Measurements from ENCODE around the gene EFS. TPM values are rescaled to one million over a fixed set of nuclear protein-coding genes. Genes with fewer than 3 reads are reported as not detected.
"Not testable (repeated sequence)": the region's sequence is repeated elsewhere in the genome, so short reads cannot be mapped to it uniquely, and the experiment has no call there.

EFS gene
- polyA plus RNA-seq, 4 donors = 0.54 to 11.5 (median 1.8) TPM

GRCh38 chr14:23326491-23327332 is 38.3 kb downstream of the EFS start:
- FAIRE-seq (no peak), DNase-seq (no peak)
- Histone ChIP-seq H3K27ac (ENCODE audit: low read depth in 1 of 3, low read length in 2 of 3) (no peak overlapping the region), H3K4me1 (ENCODE audit: control insufficient read depth in 3 of 3, insufficient read depth in 2 of 3, low read depth in 1 of 3, low read length in 2 of 3) (peaks cover 2 to 7% (median 3%) of the 10 kb centered on the region in 3 donors), H3K4me3 (ENCODE audit: low read depth in 1 of 3, low read length in 3 of 3) (no peak overlapping the region), H3K9me3 (ENCODE audit: control insufficient read depth in 2 of 2, insufficient read depth in 1 of 2, low read depth in 1 of 2, low read length in 1 of 2) (no peaks in the 10 kb centered on the region), H3K36me3 (ENCODE audit: control insufficient read depth in 3 of 3, insufficient read depth in 2 of 3, low read depth in 1 of 3, low read length in 3 of 3) (peaks cover 14 to 22% (median 16%) of the 10 kb centered on the region in 3 donors), H3K27me3 (ENCODE audit: control insufficient read depth in 3 of 3, insufficient read depth in 3 of 3, low read length in 3 of 3) (no peaks in the 10 kb centered on the region)
- WGBS, 3 donors = 78 to 80% (median 79%) methylated on average over 13 of the region's 13 CpGs

- FAIRE-seq, DNase-seq: not testable (repeated sequence)
Observed at GRCh38 chr14:23325746-23326145, 39.2 kb downstream of the EFS start.

DNA sequence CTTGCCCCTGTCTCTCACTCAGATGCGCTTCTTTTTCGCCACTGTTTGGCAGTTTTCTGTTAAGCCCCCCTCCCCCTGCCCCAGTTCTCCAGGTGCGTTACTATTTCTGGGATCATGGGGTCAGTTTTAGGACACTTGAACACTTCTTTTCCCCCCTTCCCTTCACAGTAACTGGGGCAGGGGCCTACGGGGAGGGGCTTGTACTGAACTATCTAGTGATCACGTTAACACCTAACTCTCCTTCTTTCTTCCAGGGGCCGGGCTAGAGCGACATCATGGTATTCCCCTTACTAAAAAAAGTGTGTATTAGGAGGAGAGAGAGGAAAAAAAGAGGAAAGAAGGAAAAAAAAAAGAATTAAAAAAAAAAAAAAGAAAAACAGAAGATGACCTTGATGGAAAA is 40.0 kb downstream of the EFS start:
- DNase-seq = no peak
- H3K9me3 ChIP-seq (ENCODE audit: control insufficient read depth in 2 of 2, insufficient read depth in 1 of 2, low read depth in 1 of 2, low read length in 1 of 2) = peaks cover 2% of the 10 kb centered on the region in 2 donors
- H3K36me3 ChIP-seq (ENCODE audit: control insufficient read depth in 3 of 3, insufficient read depth in 2 of 3, low read depth in 1 of 3, low read length in 3 of 3) = peaks cover 14 to 28% (median 16%) of the 10 kb centered on the region in 3 donors
- H3K4me3 ChIP-seq (ENCODE audit: low read depth in 1 of 3, low read length in 3 of 3) = no peak overlapping the region
- WGBS, 3 donors = 87 to 92% (median 88%) methylated on average over 7 of the region's 7 CpGs
- H3K27me3 ChIP-seq (ENCODE audit: control insufficient read depth in 3 of 3, insufficient read depth in 3 of 3, low read length in 3 of 3) = no peaks in the 10 kb centered on the region
- peaks cover 2 to 14% (median 3%) of the 10 kb centered on the region in 3 donors for H3K4me1 ChIP-seq (ENCODE audit: control insufficient read depth in 3 of 3, insufficient read depth in 2 of 3, low read depth in 1 of 3, low read length in 2 of 3)
- H3K27ac ChIP-seq (ENCODE audit: low read depth in 1 of 3, low read length in 2 of 3) = no peak overlapping the region
- no peak for FAIRE-seq

More at GRCh38 chr14:23325746-23326145, 39.2 kb downstream of the EFS start:
- peaks cover 14 to 22% (median 16%) of the 10 kb centered on the region in 3 donors for H3K36me3 ChIP-seq (ENCODE audit: control insufficient read depth in 3 of 3, insufficient read depth in 2 of 3, low read depth in 1 of 3, low read length in 3 of 3)
- H3K4me3 ChIP-seq (ENCODE audit: low read depth in 1 of 3, low read length in 3 of 3); H3K9me3 ChIP-seq (ENCODE audit: control insufficient read depth in 2 of 2, insufficient read depth in 1 of 2, low read depth in 1 of 2, low read length in 1 of 2); H3K4me1 ChIP-seq (ENCODE audit: control insufficient read depth in 3 of 3, insufficient read depth in 2 of 3, low read depth in 1 of 3, low read length in 2 of 3); H3K27ac ChIP-seq (ENCODE audit: low read depth in 1 of 3, low read length in 2 of 3); H3K27me3 ChIP-seq (ENCODE audit: control insufficient read depth in 3 of 3, insufficient read depth in 3 of 3, low read length in 3 of 3): not testable (repeated sequence)
- WGBS, 3 donors = 89 to 94% (median 92%) methylated on average over 5 of the region's 5 CpGs

- Histone ChIP-seq H3K36me3 (ENCODE audit: control insufficient read depth in 3 of 3, insufficient read depth in 2 of 3, low read depth in 1 of 3, low read length in 3 of 3) (peaks cover 14 to 29% (median 16%) of the 10 kb centered on the region in 3 donors), H3K27ac (ENCODE audit: low read depth in 1 of 3, low read length in 2 of 3) (no peak overlapping the region), H3K4me1 (ENCODE audit: control insufficient read depth in 3 of 3, insufficient read depth in 2 of 3, low read depth in 1 of 3, low read length in 2 of 3) (peaks cover 2 to 15% (median 3%) of the 10 kb centered on the region in 3 donors), H3K27me3 (ENCODE audit: control insufficient read depth in 3 of 3, insufficient read depth in 3 of 3, low read length in 3 of 3) (no peaks in the 10 kb centered on the region), H3K4me3 (ENCODE audit: low read depth in 1 of 3, low read length in 3 of 3) (no peak overlapping the region), H3K9me3 (ENCODE audit: control insufficient read depth in 2 of 2, insufficient read depth in 1 of 2, low read depth in 1 of 2, low read length in 1 of 2) (peaks cover 2 to 3% of the 10 kb centered on the region in 2 donors)
- FAIRE-seq (no peak), DNase-seq (no peak)
- WGBS, 3 donors = 89 to 94% (median 91%) methylated on average over 2 of the region's 2 CpGs
Observed at GRCh38 chr14:23324455-23324846, 40.5 kb downstream of the EFS start.

- peaks cover 2 to 3% of the 10 kb centered on the region in 2 donors for H3K9me3 ChIP-seq (ENCODE audit: control insufficient read depth in 2 of 2, insufficient read depth in 1 of 2, low read depth in 1 of 2, low read length in 1 of 2)
- H3K4me1 ChIP-seq (ENCODE audit: control insufficient read depth in 3 of 3, insufficient read depth in 2 of 3, low read depth in 1 of 3, low read length in 2 of 3) = peaks cover 2 to 15% (median 3%) of the 10 kb centered on the region in 3 donors
- no peak for DNase-seq
- H3K27me3 ChIP-seq (ENCODE audit: control insufficient read depth in 3 of 3, insufficient read depth in 3 of 3, low read length in 3 of 3) = no peaks in the 10 kb centered on the region
- H3K27ac ChIP-seq (ENCODE audit: low read depth in 1 of 3, low read length in 2 of 3) = no peak overlapping the region
- no peak overlapping the region for H3K4me3 ChIP-seq (ENCODE audit: low read depth in 1 of 3, low read length in 3 of 3)
- peaks cover 14 to 32% (median 16%) of the 10 kb centered on the region in 3 donors for H3K36me3 ChIP-seq (ENCODE audit: control insufficient read depth in 3 of 3, insufficient read depth in 2 of 3, low read depth in 1 of 3, low read length in 3 of 3)
- no peak for FAIRE-seq
- WGBS, 3 donors = 83 to 85% (median 84%) methylated on average over 18 of the region's 18 CpGs
Observed at GRCh38 chr14:23323838-23324454, 41.0 kb downstream of the EFS start.

DNA sequence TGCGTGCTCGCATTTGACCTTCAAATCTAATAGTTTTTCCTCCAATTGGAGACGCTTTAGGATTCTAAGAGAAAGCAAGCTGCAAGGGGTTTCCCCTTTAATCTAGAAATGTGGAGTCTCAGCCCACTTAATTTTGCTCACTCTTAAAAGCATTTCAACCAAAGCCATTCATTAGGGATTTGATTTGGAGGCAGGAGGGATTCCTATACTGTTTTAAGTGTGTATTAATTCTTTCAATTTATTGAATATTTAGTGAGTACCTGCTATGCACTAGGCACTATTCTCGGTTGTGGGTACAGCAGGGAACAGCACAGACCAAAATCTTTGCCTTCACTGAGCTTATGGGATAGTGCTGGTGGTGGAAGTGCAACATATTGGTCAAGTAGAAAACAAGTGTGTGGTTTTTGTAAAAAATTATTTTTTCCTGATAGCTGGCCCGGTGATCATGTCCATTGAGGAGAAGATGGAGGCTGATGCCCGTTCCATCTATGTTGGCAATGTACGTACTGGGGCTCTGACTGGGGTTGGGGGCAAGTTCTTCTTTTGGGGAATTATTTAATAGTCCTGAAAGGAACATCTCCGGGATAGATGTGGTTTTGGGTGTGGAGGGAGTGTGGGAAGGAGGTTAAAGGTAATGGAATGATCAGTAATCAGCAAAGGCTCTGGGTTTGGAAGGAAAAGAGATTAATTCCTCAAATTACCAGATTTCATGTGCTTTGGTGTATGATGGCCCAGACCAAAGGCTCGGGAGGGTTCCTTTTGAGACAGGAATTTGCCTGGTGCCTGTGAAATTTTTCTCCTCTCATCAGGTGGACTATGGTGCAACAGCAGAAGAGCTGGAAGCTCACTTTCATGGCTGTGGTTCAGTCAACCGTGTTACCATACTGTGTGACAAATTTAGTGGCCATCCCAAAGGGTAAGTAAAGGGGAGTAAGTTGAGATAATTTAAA is 42.1 kb downstream of the EFS start:
- Histone ChIP-seq H3K27ac (ENCODE audit: low read depth in 1 of 3, low read length in 2 of 3) (peak overlapping the region in 2 of 3 donors; percentile 91 to 94), H3K4me1 (ENCODE audit: control insufficient read depth in 3 of 3, insufficient read depth in 2 of 3, low read depth in 1 of 3, low read length in 2 of 3) (peaks cover 2 to 15% (median 3%) of the 10 kb centered on the region in 3 donors), H3K4me3 (ENCODE audit: low read depth in 1 of 3, low read length in 3 of 3) (peak overlapping the region in 2 of 3 donors; percentile 64 to 71), H3K9me3 (ENCODE audit: control insufficient read depth in 2 of 2, insufficient read depth in 1 of 2, low read depth in 1 of 2, low read length in 1 of 2) (peaks cover 2 to 3% of the 10 kb centered on the region in 2 donors), H3K36me3 (ENCODE audit: control insufficient read depth in 3 of 3, insufficient read depth in 2 of 3, low read depth in 1 of 3, low read length in 3 of 3) (peaks cover 14 to 32% (median 16%) of the 10 kb centered on the region in 3 donors), H3K27me3 (ENCODE audit: control insufficient read depth in 3 of 3, insufficient read depth in 3 of 3, low read length in 3 of 3) (no peaks in the 10 kb centered on the region)
- DNase-seq (no peak), FAIRE-seq (no peak)
- WGBS, 3 donors = 34 to 44% (median 39%) methylated on average over 10 of the region's 10 CpGs

- Histone ChIP-seq H3K9me3 (ENCODE audit: control insufficient read depth in 2 of 2, insufficient read depth in 1 of 2, low read depth in 1 of 2, low read length in 1 of 2) (peaks cover 2 to 3% of the 10 kb centered on the region in 2 donors), H3K4me3 (ENCODE audit: low read depth in 1 of 3, low read length in 3 of 3) (peak overlapping the region; percentile 64 to 99 (median 71)), H3K27me3 (ENCODE audit: control insufficient read depth in 3 of 3, insufficient read depth in 3 of 3, low read length in 3 of 3) (no peaks in the 10 kb centered on the region), H3K4me1 (ENCODE audit: control insufficient read depth in 3 of 3, insufficient read depth in 2 of 3, low read depth in 1 of 3, low read length in 2 of 3) (peaks cover 2 to 15% (median 3%) of the 10 kb centered on the region in 3 donors), H3K27ac (ENCODE audit: low read depth in 1 of 3, low read length in 2 of 3) (peak overlapping the region; percentile 79 to 94 (median 91)), H3K36me3 (ENCODE audit: control insufficient read depth in 3 of 3, insufficient read depth in 2 of 3, low read depth in 1 of 3, low read length in 3 of 3) (peaks cover 14 to 37% (median 16%) of the 10 kb centered on the region in 3 donors)
- DNase-seq (peak; percentile 72 to 80), FAIRE-seq (no peak)
- WGBS, 3 donors = 0 to 1% (median 0%) methylated on average over 46 to 64 of the region's 64 CpGs
Observed at GRCh38 chr14:23321572-23322547, 43.1 kb downstream of the EFS start.
